Activated CD8-positive, alpha-beta memory T cell treated with anti-CD3 and anti-CD28 coated beads, Interleukin-2, amount 50 U/mL, for 48 hours (primary cell): ENCODE results near the gene WRAP73.

Experiments used
- DNase-seq: peaks from one replicate; pipeline ENCODE4 v3.0.0-alpha.2; 2020

The WRAP73 gene, protein sequence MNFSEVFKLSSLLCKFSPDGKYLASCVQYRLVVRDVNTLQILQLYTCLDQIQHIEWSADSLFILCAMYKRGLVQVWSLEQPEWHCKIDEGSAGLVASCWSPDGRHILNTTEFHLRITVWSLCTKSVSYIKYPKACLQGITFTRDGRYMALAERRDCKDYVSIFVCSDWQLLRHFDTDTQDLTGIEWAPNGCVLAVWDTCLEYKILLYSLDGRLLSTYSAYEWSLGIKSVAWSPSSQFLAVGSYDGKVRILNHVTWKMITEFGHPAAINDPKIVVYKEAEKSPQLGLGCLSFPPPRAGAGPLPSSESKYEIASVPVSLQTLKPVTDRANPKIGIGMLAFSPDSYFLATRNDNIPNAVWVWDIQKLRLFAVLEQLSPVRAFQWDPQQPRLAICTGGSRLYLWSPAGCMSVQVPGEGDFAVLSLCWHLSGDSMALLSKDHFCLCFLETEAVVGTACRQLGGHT

DNA sequence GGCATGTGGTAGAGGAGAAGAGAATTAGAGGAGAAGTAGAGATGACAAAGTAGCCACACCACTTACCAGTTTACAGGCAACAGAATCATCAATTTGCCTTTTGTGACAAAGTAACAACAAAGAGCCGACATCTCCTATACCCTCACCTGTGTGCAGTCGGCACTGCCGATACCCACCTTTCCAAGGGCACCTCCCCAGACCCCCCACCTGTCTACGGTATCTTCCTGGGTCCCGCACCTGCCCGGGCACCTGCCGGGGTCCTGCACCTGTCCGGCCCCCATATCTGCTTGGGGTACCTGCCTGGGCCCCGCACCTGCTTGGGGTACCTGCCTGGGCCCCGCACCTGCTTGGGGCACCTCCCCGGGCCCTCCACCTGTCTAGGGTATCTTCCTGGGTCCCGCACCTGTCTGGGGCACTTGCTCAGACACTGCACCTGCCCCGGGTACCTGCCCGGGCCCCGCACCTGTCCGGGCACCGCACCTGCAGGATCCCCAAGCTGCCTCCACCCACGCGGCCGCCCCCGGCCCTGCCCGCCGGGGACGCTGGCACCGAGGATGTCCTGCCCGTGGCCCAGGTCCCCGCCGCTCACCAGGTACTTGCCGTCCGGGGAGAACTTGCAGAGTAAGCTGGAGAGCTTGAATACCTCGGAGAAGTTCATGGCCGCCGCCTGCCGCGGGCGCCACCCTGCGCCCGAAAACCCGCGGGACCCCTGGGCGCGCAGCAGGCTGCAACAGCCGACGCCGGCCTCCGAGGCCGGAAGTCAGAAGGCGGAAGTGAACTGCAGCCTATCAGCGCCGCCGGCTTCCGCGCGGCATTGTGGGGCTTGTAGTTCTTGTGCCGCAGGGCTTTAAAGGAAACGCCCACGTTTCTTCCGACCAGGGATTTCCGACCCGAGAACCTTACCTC, at the start of gene WRAP73:
Gene WRAP73 (minus strand): TSS at position 762 of the 906 bp plus-strand sequence. CDS start 104 bp downstream, at position 658.
- DNase-seq = peak; percentile 91

DNA sequence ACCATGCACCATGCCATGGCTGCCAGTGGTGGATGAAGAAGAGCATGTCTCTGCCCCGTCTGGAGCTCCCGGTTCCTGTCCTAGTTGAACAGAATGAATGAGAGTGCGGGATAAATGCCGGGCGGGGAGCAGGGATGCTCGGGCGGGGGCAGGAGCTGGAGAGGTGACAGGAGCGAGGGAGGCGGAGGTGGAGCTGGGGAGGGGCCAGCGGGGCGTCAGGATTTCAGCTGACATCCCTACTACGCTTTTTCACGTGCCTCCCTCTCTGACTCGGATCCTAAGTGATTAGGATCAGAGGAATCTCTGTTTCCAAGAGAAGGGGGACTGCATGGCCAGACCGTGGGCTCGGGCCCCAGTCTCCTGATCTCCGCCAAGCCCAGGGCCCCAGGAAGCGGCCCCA, 49.7 kb upstream of the WRAP73 start:
- DNase-seq = no peak

DNA sequence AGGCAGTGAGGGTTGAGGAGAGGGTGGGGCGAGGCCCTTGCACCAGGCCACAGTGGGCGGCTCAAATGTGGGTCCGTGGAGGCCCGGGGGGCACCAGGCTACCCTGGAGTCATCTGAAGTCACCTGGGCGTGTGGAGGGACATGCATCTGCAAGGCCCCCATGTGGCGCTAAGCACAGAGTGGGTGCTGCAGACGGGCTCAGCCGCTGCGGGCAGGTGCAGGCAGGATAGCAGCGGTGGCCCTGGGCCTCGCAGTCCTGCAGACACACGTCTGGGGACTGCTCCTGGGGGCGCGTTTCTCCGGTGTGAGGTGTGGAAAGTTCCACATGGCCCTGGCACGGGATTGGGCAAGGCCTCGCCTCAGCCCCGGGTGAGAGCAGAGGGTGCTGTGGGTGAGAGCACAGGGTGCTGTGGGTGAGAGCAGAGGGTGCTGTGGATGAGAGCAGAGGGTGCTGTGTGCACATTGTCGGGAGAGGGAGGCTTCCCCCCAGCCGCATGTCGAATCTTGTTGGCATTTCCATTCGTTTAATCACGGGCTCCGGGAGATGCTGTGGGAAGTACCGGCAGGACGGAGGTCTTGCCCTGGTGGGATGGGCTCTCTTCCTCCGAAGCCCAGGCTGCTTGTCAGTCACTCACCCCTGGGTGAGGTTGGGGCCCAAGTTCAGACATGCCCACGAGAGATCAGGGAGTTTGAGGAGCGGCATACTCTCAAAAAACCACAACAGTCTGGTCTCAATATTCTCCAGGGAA, 48.9 kb upstream of the WRAP73 start:
- no peak for DNase-seq

DNA sequence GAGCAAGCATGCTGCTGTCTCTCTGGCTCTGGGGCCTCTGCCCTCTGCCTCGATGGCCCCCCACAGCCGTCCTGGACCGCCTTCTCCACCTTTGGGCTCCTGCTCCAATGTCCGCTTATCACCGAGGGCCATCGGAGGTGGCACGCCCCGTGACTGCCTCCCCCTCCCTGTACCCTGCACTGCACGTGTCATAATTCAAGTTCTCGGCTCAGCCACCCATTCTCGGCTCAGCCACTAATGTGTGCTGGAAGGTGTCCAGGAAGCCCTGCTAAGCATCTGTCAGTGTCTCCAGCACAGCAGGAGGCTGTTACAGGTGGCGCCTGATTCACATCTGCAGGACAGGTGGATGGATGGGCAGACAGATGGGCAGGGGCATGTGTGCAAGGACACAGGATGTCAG, 47.9 kb upstream of the WRAP73 start:
- DNase-seq = no peak

DNA sequence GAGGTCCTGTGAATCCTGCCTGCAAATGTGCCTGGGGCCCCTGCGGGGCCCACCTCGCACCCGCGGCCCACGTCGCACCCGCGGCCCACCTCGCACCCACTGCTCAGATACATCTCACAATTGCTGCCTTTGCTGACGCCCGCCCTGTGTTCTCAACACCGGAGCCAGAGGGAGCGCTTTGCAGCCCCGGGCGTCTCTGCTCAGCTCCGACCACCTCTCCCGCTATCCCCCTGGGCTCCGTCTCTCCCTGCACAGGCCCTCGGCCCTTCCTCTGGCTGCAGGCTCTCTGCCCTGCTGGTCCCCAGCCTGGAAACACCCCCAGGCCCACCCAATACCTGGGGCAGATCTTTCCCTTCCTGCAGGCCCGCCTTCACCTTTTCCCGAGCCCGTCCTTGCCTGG, 47.2 kb upstream of the WRAP73 start:
- no peak for DNase-seq

DNA sequence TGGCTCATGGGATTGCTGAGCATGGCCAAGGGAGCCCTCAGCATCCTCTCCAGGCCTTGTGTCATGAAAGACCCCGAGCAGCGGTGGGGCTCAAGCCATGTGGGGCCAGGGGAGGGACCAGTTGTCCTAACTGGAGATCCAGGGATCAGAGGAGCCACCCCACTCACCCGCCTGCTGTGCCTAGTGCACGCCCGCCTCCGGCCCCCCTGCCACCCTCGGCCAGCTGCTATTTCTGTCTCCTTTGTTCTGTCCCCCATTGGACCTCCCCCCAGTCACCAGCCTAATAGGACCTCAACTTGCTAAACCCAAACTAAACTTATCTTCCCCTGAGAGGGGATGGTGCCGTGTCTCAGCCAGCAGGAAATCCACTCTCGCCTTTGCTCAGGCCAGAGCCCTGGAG, 46.8 kb upstream of the WRAP73 start:
- no peak for DNase-seq

DNA sequence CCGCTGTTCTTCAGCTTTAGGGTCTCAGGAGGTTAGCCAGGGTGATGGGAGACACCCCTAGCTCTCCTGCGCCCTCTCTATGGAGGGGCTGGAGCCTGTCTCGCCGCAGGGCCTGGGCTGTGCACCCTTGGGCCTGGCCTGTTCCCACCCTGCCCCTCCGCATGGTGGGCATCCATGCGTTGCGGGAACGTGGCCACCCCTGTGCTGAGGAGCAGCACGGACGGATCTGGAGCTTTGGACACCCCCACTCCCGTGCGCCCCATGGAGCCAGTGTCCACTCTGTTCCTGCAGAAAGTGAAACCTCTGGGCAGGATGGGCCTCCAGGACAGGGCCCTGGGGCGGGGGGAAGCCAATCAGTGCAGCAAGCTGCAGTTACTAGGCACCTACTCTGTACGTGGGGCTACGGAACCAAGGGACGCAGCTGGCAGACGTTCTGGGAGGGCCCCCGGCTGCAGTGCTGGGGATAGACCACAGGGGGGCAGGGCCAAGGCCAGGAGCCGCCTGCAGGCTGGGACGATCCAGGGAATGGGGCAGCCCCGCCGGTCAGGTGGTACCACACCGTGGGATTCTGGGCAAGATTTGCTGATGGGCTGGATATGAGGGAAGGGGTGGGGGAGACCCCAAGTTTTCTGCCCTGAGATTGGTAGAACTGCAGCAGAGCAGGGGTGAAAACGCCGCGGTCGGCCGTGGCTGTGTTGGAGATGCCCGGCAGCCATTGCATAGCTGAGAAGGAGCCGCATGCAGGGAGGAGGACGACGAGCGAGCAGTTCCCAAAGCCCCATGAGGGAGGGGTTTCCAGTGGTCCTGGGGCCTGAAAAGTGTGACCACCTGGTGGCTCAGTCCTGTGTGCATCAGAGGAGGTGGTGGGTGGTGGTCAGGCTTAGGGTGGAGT, 45.7 kb upstream of the WRAP73 start:
- peak; percentile 72 for DNase-seq

DNA sequence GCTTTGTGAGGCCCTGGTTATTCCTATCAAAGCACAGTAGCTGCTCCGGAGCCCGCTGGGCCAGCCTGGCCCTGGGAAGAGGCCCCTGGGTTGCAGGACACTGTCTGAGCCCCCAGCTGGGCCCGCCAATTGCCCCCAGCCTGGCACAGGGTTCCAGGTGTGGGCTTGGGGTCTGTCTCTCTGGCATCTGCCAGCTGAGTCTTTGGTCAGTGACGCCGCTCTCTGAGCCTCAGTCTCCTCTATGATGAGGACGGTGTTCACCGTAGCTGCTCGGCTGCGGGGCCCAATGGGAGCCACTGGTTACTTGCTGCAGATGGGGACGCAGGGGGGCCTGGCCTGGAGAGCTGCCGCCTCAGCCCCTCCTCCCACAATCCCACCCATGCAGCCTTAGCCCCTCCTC, 43.4 kb upstream of the WRAP73 start:
- DNase-seq = no peak

DNA sequence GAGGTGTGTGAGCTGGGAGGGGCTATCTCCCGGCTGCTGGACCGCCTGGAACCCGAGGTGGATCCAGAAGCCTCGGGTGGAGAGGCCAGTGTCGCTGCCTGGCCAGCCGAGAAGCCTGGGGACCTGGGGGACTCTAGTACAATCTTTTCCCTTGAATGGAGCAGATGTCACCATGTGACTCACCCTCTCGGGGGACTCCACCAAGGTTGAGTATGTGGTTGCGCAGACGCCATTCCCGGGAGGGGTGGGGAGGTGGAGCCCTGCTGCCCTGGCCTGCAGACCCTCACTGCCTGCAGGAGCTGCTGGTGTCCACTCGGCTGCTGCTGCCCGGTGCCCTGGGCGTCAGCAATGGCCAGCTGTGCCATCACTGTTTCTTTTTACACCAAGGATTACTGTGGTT, 42.7 kb upstream of the WRAP73 start:
- no peak for DNase-seq

DNA sequence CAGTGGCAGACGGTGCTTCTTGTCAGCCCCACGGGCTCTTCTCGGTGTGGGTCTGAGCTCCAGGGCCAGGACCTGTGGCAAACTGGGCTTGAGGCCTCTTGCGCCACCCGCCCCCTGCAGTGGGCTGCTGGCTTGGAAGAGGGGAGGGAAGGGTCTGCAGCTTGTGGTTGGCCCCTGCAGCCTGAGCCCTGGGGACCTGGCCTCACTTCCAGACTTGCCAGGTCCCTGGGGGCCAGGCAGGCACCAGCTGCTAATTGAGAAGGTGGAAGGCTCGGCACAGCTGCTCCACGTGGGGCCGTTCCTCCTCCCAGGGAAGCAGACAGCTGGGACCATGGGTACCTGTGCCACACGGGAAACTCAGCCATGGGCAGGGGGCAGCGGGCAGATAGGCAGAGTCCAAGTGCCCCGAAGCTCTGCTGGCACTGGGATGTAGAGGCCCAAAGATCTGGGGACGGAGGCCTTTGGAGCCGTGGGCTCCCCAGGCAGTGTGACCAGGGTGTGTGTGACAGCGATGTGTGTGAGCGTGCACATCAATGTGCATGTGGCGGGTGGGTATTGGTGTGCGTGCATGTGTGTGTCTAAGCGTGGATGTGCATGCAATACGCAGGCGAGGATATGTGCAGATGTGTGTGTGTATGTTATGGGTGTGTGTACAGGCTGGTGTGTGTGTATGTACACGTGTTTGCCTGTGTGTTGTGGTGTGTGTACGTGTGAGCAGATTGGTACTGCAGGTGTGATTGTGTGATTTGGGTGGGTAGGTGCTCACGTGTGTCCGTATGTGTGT, 41.7 kb upstream of the WRAP73 start:
- DNase-seq = no peak

DNA sequence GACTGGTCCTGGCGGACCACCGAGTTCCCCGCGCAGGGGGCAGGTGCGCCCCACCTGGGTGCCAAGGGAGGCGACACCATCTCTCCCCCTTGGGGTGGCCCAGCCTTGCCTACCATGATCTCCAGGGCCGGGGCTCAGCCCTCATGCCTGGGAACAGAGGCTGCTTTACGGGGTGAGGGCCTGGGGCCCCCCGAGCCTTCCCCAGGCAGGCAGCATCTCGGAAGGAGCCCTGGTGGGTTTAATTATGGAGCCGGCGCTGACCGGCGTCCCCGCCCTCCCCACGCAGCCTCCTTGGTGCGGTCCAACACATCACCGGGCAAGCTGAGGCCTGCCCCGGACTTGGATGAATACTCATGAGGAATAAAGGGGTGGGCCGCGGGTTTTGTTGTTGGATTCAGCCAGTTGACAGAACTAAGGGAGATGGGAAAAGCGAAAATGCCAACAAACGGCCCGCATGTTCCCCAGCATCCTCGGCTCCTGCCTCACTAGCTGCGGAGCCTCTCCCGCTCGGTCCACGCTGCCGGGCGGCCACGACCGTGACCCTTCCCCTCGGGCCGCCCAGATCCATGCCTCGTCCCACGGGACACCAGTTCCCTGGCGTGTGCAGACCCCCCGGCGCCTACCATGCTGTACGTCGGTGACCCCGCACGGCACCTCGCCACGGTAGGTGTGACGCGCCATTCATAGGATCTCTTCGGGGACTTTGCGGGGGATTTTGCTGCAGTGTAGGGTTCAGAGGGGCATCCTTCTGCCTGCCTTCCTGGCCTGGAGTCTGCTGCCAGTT, 40.6 kb upstream of the WRAP73 start:
- no peak for DNase-seq

DNA sequence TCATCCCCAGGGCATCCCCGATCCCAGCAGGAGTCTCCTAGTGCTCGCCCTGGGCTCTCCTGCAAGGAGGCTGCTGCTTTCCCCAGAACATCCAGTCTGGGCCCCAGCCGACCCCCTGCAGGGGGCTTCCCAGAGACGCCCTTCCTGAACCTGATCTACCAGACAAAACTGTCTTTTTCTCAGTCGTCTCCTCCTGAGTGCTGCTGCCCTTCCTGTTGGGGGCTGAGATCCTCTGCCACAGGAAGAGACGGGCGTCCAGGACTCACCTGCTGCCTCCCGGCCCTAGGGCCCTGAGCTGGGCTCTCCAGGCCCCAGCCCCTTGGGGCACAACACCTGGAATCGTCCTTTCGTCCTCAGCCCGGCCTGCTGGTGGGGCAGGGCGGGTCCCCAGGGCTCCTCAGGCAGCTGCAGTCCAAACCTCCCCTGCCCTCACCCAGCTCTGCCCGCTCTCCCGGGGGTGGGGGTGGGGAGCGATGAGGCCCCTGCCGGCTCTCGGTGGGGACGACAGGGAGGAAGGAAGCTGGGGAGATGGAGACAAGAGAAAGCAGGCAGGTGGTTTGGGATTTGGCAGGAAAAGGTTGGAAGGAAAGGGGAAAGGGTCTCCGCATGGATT, 39.3 kb upstream of the WRAP73 start:
- no peak for DNase-seq

DNA sequence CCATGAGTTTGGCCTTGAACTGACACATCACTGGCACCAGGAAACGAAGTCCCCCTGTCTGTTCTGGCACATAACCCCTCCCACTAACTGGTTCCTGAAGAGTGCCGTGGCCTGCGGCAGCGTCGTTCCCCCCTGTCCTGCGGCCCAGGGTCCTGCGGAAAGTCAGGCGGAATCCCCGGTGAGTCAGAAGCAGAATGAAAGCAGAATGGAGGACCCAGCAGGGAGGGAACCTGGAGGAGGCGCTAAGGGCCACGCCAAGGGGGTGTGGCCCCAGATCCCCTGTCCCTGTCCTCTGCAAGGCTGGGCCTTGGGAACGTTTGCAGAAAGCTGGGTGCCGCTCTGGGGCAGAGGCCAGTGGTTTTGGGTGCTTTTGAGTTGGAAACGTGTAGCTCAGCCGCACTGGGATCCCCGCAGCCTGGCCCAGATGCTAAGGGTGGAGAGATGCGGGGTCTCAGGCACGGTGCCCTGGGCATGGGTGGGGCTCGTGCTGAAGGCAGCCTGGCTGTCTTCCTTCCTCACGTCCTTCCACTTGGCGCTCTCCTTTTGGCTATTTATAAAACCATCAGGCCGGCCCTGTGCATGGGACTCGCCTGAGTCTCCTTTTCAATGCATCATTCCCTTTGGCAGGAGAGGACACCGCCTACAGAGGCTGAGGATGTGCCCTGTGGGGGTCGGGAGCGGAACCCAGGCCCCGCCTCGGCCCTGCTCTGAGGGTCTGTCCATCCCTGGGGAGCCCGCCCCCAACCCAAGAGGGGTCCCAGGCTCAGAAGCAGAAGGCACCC, 38.6 kb upstream of the WRAP73 start:
- no peak for DNase-seq

DNA sequence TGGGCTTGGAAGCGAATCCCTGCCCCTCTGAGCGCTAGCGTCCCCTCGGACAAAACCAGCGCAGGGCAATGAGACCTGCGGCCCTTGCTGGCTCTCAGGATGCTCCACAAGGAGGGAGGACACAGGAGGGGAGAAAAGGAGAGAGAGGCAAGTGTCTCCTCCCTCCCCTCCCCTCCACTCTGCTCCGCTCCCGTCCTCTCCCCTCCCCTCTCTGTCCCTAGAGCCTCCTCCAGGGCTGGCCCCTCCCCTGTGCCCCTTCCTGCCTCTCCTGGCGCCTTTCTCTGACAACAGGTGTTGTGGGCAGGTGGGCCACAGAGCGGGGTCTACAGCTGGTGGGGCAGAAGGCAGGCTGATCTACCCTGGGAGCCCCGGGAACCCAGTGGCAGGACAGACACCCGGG, 37.6 kb upstream of the WRAP73 start:
- DNase-seq = no peak

DNA sequence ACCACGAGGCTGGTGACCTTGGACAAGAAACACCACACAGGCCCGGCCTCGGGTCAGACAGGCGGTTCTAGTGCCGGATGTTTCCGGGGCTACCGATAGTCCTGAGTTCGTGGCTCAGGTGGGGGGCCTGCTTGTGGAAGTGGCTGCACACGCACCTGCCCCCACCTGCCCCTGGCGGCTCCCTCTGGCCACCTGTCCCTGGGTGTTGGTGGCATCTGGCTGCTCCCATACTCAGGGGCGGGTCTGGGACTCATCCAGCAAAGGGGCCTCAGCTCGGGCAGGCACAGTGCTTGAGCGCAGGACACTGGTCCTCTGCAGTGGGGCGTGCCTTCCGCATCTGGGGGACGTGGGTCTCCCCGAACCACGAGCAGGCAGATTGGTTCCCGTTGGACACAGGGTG, 36.0 kb upstream of the WRAP73 start:
- DNase-seq = no peak

DNA sequence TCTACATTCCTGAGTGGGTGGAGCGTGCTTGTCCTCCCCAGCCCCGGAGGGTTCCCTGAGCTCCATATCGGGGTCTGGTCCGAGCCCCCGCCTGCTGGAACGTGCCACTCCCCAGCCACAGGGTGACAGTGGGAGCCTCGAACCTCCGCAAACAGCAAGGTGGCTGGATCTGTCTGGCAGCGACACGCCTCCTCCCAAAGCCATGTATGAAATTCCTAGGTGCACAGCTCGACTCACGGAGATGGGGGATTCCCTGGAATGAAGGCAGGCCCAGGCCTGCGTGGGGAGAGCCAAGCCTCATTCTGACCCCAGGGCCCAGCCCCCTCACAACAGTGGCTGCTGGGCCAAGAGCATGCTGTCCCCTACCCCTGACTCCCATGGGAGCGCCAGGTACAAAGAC, 35.3 kb upstream of the WRAP73 start:
- no peak for DNase-seq

DNA sequence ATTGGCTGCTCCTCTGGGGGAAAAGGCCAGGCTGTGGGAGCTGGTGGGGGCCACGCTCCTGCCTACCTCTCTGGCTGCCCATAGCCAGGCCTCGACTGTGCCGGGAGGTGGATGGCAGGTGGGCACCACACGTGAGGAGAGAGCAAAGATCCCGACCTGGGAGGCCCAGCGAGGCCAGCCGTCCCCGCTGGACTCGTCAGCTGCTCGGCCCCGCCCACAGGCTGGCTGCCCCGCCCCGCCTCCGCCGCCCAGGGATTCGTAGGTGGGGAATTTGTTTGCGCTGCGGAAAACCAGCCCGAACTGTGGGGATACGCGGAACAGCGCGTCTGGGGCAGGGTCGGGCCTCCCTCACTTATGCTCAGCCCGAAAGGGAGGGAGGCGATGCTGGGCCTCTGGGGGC, 34.1 kb upstream of the WRAP73 start:
- no peak for DNase-seq

DNA sequence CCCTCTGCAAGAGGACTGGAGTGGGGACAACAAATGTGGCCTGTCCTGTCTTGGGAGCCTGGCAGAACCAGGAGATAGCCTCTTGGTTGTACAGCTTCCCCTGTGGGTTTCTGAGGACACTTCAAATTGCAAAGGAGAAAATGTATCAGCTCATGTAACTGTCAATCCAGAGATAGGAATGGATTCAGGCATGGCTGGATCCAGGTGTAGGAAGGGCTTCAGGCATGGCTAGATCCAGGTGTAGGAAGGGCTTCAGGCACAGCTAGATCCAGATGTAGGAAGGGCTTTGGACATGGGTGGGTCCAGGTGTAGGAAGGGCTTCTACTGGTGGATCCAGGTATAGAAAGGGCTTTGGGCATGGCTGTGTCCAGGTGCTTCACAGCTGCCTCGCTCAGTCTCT, 33.3 kb upstream of the WRAP73 start:
- DNase-seq = no peak
